ENCODE results near the gene ELOVL5. TPM values are rescaled to one million over a fixed set of nuclear protein-coding genes. Genes with fewer than 3 reads are reported as not detected.

The ELOVL5 gene
- total RNA-seq, 1 experiment from 2014 or later, result 121 TPM

- Histone ChIP-seq H3K4ac (ENCODE audit: low read depth, low read length) (no peak overlapping the region), H3K9me3 (ENCODE audit: control insufficient read depth, low read depth, low read length) (no peaks in the 10 kb centered on the region), H3K23ac (ENCODE audit: insufficient read length, low read depth, low read length) (no peak overlapping the region), H4K20me1 (ENCODE audit: control insufficient read depth, insufficient read depth, insufficient read length) (no peaks in the 10 kb centered on the region), H3K79me2 (ENCODE audit: insufficient read depth, low read length) (no peaks in the 10 kb centered on the region), H4K5ac (ENCODE audit: insufficient read length, low read depth, low read length) (no peak overlapping the region), H4K91ac (ENCODE audit: insufficient read length, low read depth, low read length) (no peak overlapping the region), H3K56ac (ENCODE audit: insufficient read length, low read depth, low read length) (no peak overlapping the region), H2AFZ (ENCODE audit: low read length) (no peak overlapping the region), H3K79me1 (ENCODE audit: insufficient read depth, low read depth, low read length, poor library complexity, severe bottlenecking) (no peaks in the 10 kb centered on the region), H3K4me1 (ENCODE audit: insufficient read depth, low read length) (no peaks in the 10 kb centered on the region), H3K18ac (ENCODE audit: insufficient read length, low read depth, low read length) (no peak overlapping the region), H2BK5ac (ENCODE audit: insufficient read length, low read length) (no peak overlapping the region), H2BK120ac (ENCODE audit: low read depth, low read length, poor library complexity, severe bottlenecking) (no peak overlapping the region), H3T11ph (ENCODE audit: low read length) (no peak overlapping the region), H3K4me2 (ENCODE audit: insufficient read depth, insufficient read length, low read length) (no peak overlapping the region), H3K27ac (ENCODE audit: insufficient read length, low read depth, low read length) (no peak overlapping the region), H3K9ac (ENCODE audit: extremely low read depth, insufficient read length, low read length) (no peak overlapping the region), H2BK20ac (ENCODE audit: low read depth, low read length, poor library complexity, severe bottlenecking) (no peak overlapping the region), H2BK15ac (ENCODE audit: low read depth, low read length) (no peak overlapping the region), H4K8ac (replicated peaks; ENCODE audit: insufficient read length, low read depth, low read length) (no peak overlapping the region), H3K14ac (ENCODE audit: insufficient read depth, low read length) (no peak overlapping the region), H3K23me2 (ENCODE audit: insufficient read length, low read depth, low read length, poor library complexity, severe bottlenecking) (no peaks in the 10 kb centered on the region), H2AK5ac (ENCODE audit: insufficient read length, low read length) (no peak overlapping the region), H3K27me3 (ENCODE audit: insufficient read depth, low read length) (no peaks in the 10 kb centered on the region), H2BK12ac (ENCODE audit: insufficient read length, low read depth, low read length) (no peak overlapping the region)
- no peaks in the 10 kb centered on the region for H3K4me1 Mint-ChIP-seq
- TF ChIP-seq CTCF (conservative IDR thresholded peaks at IDR 0.05), result no peak
- no peaks in the 10 kb centered on the region for H3K9me3 Mint-ChIP-seq
- DNase-seq, result no peak
- no peaks in the 10 kb centered on the region for H3K36me3 Mint-ChIP-seq (ENCODE audit: insufficient read depth in 1 of 3, low read depth in 3 of 3)
- no peak overlapping the region for H3K4me3 Mint-ChIP-seq
- no peak overlapping the region for H3K27ac Mint-ChIP-seq
- H3K27me3 Mint-ChIP-seq (ENCODE audit: low read depth), result no peaks in the 10 kb centered on the region; the same call in 1 of the 2 replicates
These were observed 27.1 kb upstream of the ELOVL5 start for GRCh38 chr6:53375847-53376246.

Measured in H9 (cell line).